ENCODE results near the gene IGSF9. TPM values are rescaled to one million over a fixed set of nuclear protein-coding genes. Genes with fewer than 3 reads are reported as not detected.

The IGSF9 gene
- total RNA-seq (2022; extraction: Qiagen RNA extraction; ENCODE audit: low read depth), result 0.22 to 0.39 TPM (median 0.27 TPM) in 5 replicates

GRCh38 chr1:159945483-159946241 lies at the start of gene IGSF9:
TSS of gene IGSF9 (minus strand) at chr1:159945613. CDS start at chr1:159943454, 2,159 bp downstream.

GRCh38 chr1:159953536-159954515 lies 8.4 kb upstream of the IGSF9 start, which contains the start of gene SLAMF9:
TSS of gene SLAMF9 (minus strand) at chr1:159954237. CDS start at chr1:159954137, 100 bp downstream.

GRCh38 chr1:159924791-159925718 lies 20.4 kb downstream of the IGSF9 start, which contains the start of gene TAGLN2:
TSS of gene TAGLN2 (minus strand) at chr1:159925507. CDS start at chr1:159920509, 4,998 bp downstream.

GRCh38 chr1:159900086-159900680 lies 45.2 kb downstream of the IGSF9 start, which contains the start of gene CFAP45:
TSS of gene CFAP45 (minus strand) at chr1:159900165. CDS start at chr1:159900098, 67 bp downstream.

Other genes with a start within 250 kb of the IGSF9 start
- not detected in 5 replicates for gene CRP, start 231.0 kb downstream of the IGSF9 start, total RNA-seq (2022; extraction: Qiagen RNA extraction; ENCODE audit: low read depth)
- gene DUSP23, start 164.7 kb downstream of the IGSF9 start, total RNA-seq (2022; extraction: Qiagen RNA extraction; ENCODE audit: low read depth), result 50.8 to 73.5 TPM (median 71.6 TPM) in 5 replicates
- gene FCRL6, start 143.3 kb downstream of the IGSF9 start, total RNA-seq (2022; extraction: Qiagen RNA extraction; ENCODE audit: low read depth), result not detected in 5 replicates
- not detected in 5 replicates for gene SLAMF8, start 118.7 kb downstream of the IGSF9 start, total RNA-seq (2022; extraction: Qiagen RNA extraction; ENCODE audit: low read depth)
- gene VSIG8, start 83.0 kb downstream of the IGSF9 start, total RNA-seq (2022; extraction: Qiagen RNA extraction; ENCODE audit: low read depth), result 0.07 to 0.14 TPM in 2 of 5 replicates, not detected in the others
- 0.51 to 0.99 TPM (median 0.64 TPM) in 5 replicates for gene CFAP45, start 45.4 kb downstream of the IGSF9 start, total RNA-seq (2022; extraction: Qiagen RNA extraction; ENCODE audit: low read depth)
- 997 to 1,080 TPM (median 1,064 TPM) in 5 replicates for gene TAGLN2, start 20.1 kb downstream of the IGSF9 start, total RNA-seq (2022; extraction: Qiagen RNA extraction; ENCODE audit: low read depth)
- 0.17 to 0.25 TPM (median 0.22 TPM) in 3 of 5 replicates, not detected in the others for gene SLAMF9, start 8.6 kb upstream of the IGSF9 start, total RNA-seq (2022; extraction: Qiagen RNA extraction; ENCODE audit: low read depth)
- gene PIGM, start 86.4 kb upstream of the IGSF9 start, total RNA-seq (2022; extraction: Qiagen RNA extraction; ENCODE audit: low read depth), result 3.8 to 4.6 TPM (median 4.3 TPM) in 5 replicates
- 0.02 TPM in 1 of 5 replicates, not detected in the others for gene KCNJ10, start 124.5 kb upstream of the IGSF9 start, total RNA-seq (2022; extraction: Qiagen RNA extraction; ENCODE audit: low read depth)
- 0.06 TPM in 1 of 5 replicates, not detected in the others for gene KCNJ9, start 135.9 kb upstream of the IGSF9 start, total RNA-seq (2022; extraction: Qiagen RNA extraction; ENCODE audit: low read depth)
- 6.7 to 9.8 TPM (median 8.4 TPM) in 5 replicates for gene IGSF8, start 153.0 kb upstream of the IGSF9 start, total RNA-seq (2022; extraction: Qiagen RNA extraction; ENCODE audit: low read depth)
- gene ATP1A2, start 170.1 kb upstream of the IGSF9 start, total RNA-seq (2022; extraction: Qiagen RNA extraction; ENCODE audit: low read depth), result 0.01 to 0.05 TPM (median 0.03 TPM) in 3 of 5 replicates, not detected in the others
- not detected in 5 replicates for gene ATP1A4, start 206.0 kb upstream of the IGSF9 start, total RNA-seq (2022; extraction: Qiagen RNA extraction; ENCODE audit: low read depth)
- gene CASQ1, start 245.0 kb upstream of the IGSF9 start, total RNA-seq (2022; extraction: Qiagen RNA extraction; ENCODE audit: low read depth), result not detected in 5 replicates